Body of pancreas (tissue), 4 donors: ENCODE results near the gene GPS2. TPM values are rescaled to one million over a fixed set of nuclear protein-coding genes. Genes with fewer than 3 reads are reported as not detected.
A peak's percentile ranks its signal among the peaks of the same experiment; 100 is the strongest.

Experiments
- ATAC-seq: fragments of 150-250 bp; one replicate; pipeline ENCODE4 v1.9.1; 2016
- DNase-seq, 4 donors: peaks; one replicate each; pipeline ENCODE4 v3.0.0-alpha.2; 2019
- H3K27ac ChIP-seq, 4 donors: fragments of 200-600 bp; sonication (generic); 1 replicate in 3 of 4; 2 replicates in 1 of 4; pipeline versions ENCODE4 v1.5.1 to v1.6.1; 2016 to 2019; ENCODE audit warnings: mild to moderate bottlenecking in 1 of 4, mixed read lengths in 1 of 4, moderate library complexity in 1 of 4
- H3K27me3 ChIP-seq, 2 donors: fragments of 200-600 bp; sonication (generic); one replicate each; pipeline ENCODE4 v1.6.0; 2016; ENCODE audit warnings: mild to moderate bottlenecking in 1 of 2
- H3K36me3 ChIP-seq, 2 donors: fragments of 200-600 bp; sonication (generic); replicated peaks in 1 of 2; 2 replicates each; pipeline ENCODE4 v1.5.1; 2016; ENCODE audit warnings: low read depth in 2 of 2; ENCODE audit not compliant: insufficient read depth in 1 of 2
- H3K4me1 ChIP-seq: fragments of 200-600 bp; sonication (generic); one replicate; pipeline ENCODE4 v1.6.0; 2016
- H3K4me3 ChIP-seq, 2 donors: fragments of 200-600 bp; sonication (generic); 1 replicate in 1 of 2; 2 replicates in 1 of 2; pipeline ENCODE4 v1.5.1; 2016 to 2019
- H3K9me3 ChIP-seq, 3 donors: fragments of 200-600 bp; sonication (generic); 1 replicate in 2 of 3; 2 replicates in 1 of 3; pipeline ENCODE4 v1.5.1; 2016
- CTCF ChIP-seq, 7 experiments: fragments of 450-650 bp in 4 of 7; fragments of 200-600 bp in 3 of 7; sonication (generic) in 3 of 7; IDR thresholded peaks; one replicate each; pipeline ENCODE4 v1.5.1; 2016 to 2019; ENCODE audit warnings: antibody characterized with exemption in 7 of 7
- POLR2A ChIP-seq, 3 donors: fragments of 450-650 bp; IDR thresholded peaks; one replicate each; pipeline ENCODE4 v1.6.1; 2016; ENCODE audit warnings: antibody characterized with exemption in 3 of 3, mild to moderate bottlenecking in 2 of 3
- WGBS, 2 donors: methylation state at CpG; one replicate each; pipeline ENCODE4 v1.1.5; 2017; 5-methylcytosine and 5-hydroxymethylcytosine counted together
- intact Hi-C: fragments of 100-400 bp; cut with DNase I; formaldehyde crosslinking; loops from one replicate; pipeline ENCODE4 v1.15.1; 2023
- total RNA-seq, 2 donors: library from RNA; depleted of rRNA; stranded (reverse); fragments of >200 nt; gene quantifications; one replicate each; pipeline ENCODE4 v1.1.0, GENCODE V29; 2016

GPS2 gene
- total RNA-seq, 2 donors from 2014 or later: 71.9 to 75.8 TPM

GRCh38 chr17:7313890-7314718 is 1.1 kb downstream of the GPS2 start:
- Histone ChIP-seq H3K27me3 (no peaks in the 10 kb centered on the region), H3K27ac (peak overlapping the region; percentile 88 to 97 (median 90)), H3K4me3 (peak overlapping the region; percentile 86 to 91), H3K9me3 (no peaks in the 10 kb centered on the region), H3K36me3 (peaks cover 5 to 39% of the 10 kb centered on the region in 2 donors), H3K4me1 (peaks cover 57% of the 10 kb centered on the region)
- ATAC-seq (no peak), DNase-seq (no peak)
- intact Hi-C loops: no loop called here
- TF ChIP-seq POLR2A (IDR thresholded peaks at IDR 0.05) (no peak), CTCF (IDR thresholded peaks at IDR 0.05) (no peak)
- WGBS, 2 donors: 33 to 35% methylated on average over 7 to 9 of the region's 9 CpGs

- no peak for ATAC-seq
- Histone ChIP-seq H3K4me3 (no peak overlapping the region), H3K9me3 (no peaks in the 10 kb centered on the region), H3K27me3 (no peaks in the 10 kb centered on the region), H3K4me1 (peaks cover 65% of the 10 kb centered on the region), H3K27ac (peak overlapping the region in 2 of 4 donors; percentile 5 to 24), H3K36me3 (peaks cover 5 to 36% of the 10 kb centered on the region in 2 donors)
- no peak for DNase-seq
- TF ChIP-seq POLR2A (IDR thresholded peaks at IDR 0.05) (peak in 1 of 3 donors; percentile 15), CTCF (IDR thresholded peaks at IDR 0.05) (peak in 4 of 7 experiments; percentile 3 to 28 (median 14))
- intact Hi-C loops: no loop called here
- 79 to 80% methylated on average over 6 to 7 of the region's 7 CpGs for WGBS, 2 donors
Measured at GRCh38 chr17:7313088-7313889, 1.9 kb downstream of the GPS2 start.

GRCh38 chr17:7312432-7313087 is 2.6 kb downstream of the GPS2 start:
- intact Hi-C loops: no loop called here
- TF ChIP-seq CTCF (IDR thresholded peaks at IDR 0.05) (no peak), POLR2A (IDR thresholded peaks at IDR 0.05) (no peak)
- no peaks in the 10 kb centered on the region for H3K9me3 ChIP-seq
- H3K36me3 ChIP-seq: peaks cover 5 to 31% of the 10 kb centered on the region in 2 donors
- H3K27ac ChIP-seq: peak overlapping the region in 1 of 4 donors; percentile 5
- 54 to 66% methylated on average over 6 to 7 of the region's 7 CpGs for WGBS, 2 donors
- no peak for DNase-seq
- ATAC-seq: no peak
- no peak overlapping the region for H3K4me3 ChIP-seq
- H3K27me3 ChIP-seq: no peaks in the 10 kb centered on the region
- H3K4me1 ChIP-seq: peaks cover 65% of the 10 kb centered on the region

- peaks cover 5 to 31% of the 10 kb centered on the region in 2 donors for H3K36me3 ChIP-seq
- intact Hi-C loops: no loop called here
- ATAC-seq (no peak), DNase-seq (no peak)
- TF ChIP-seq CTCF (IDR thresholded peaks at IDR 0.05): no peak
- TF ChIP-seq POLR2A (IDR thresholded peaks at IDR 0.05): no peak
- WGBS, 2 donors: 62 to 73% methylated on average over 7 of the region's 7 CpGs
- no peaks in the 10 kb centered on the region for H3K27me3 ChIP-seq
- H3K9me3 ChIP-seq: no peaks in the 10 kb centered on the region
- H3K4me3 ChIP-seq: no peak overlapping the region
- H3K4me1 ChIP-seq: peaks cover 63% of the 10 kb centered on the region
- H3K27ac ChIP-seq: peak overlapping the region in 1 of 4 donors; percentile 6
Measured at GRCh38 chr17:7311110-7311705, 4.0 kb downstream of the GPS2 start.
